ENCODE measurements around the gene NR3C2. TPM values are rescaled to one million over a fixed set of nuclear protein-coding genes. Genes with fewer than 3 reads are reported as not detected.
A peak's percentile ranks its signal among the peaks of the same experiment; 100 is the strongest.

Gene NR3C2
- polyA plus RNA-seq, 1 of the 3 experiments (the other 2 are of a cell fraction) = 0.02 TPM

- Histone ChIP-seq H3F3A (replicated peaks; ENCODE audit: insufficient read depth) (no peaks in the 10 kb centered on the region), H3K4me3 (ENCODE audit: low read depth in 2 of 2, low read length in 1 of 2) (no peak overlapping the region), H3K9ac (no peak overlapping the region), H3K27me3 (ENCODE audit: insufficient read depth) (no peaks in the 10 kb centered on the region), H3K4me1 (ENCODE audit: control insufficient read depth in 1 of 2, insufficient read depth in 2 of 2, low read depth in 1 of 2, low read length in 1 of 2) (peaks cover 0 to 9% of the 10 kb centered on the region in 2 experiments; a peak in 2 of 4 replicates), H4K20me1 (ENCODE audit: insufficient read depth) (no peaks in the 10 kb centered on the region), H2AFZ (ENCODE audit: low read depth) (no peak overlapping the region), H3K36me3 (replicated peaks in 1 of 2; ENCODE audit: control insufficient read depth in 1 of 2, insufficient read depth in 2 of 2, low read length in 1 of 2) (no peaks in the 10 kb centered on the region), H3K4me2 (no peak overlapping the region), H3K9me3 (no peaks in the 10 kb centered on the region), H3K79me2 (ENCODE audit: insufficient read depth) (no peaks in the 10 kb centered on the region), H3K27ac (ENCODE audit: low read depth in 2 of 2, low read length in 1 of 2) (no peak overlapping the region), H3K9me2 (no peaks in the 10 kb centered on the region)
- ChIA-PET POLR2A (no interaction called here), CTCF (interaction anchor here (0.9 kb wide), 1 partner anchor 73 kb away, joined by 4 read pairs; no protein-coding TSS in a partner anchor)
- 25% methylated on average over 3 of the region's 3 CpGs for whole genome bisulfite sequencing (ENCODE audit: low lambda C conversion rate)
- DNase-seq = no peak
- no peak for TF ChIP-seq SMC3 (IDR thresholded peaks at IDR 0.05; ENCODE audit: low read depth, low read length)
- no peak for TF ChIP-seq EZH2phosphoT487 (IDR thresholded peaks at IDR 0.05; ENCODE audit: borderline replicate concordance, low read depth)
- TF ChIP-seq RXRA (IDR thresholded peaks at IDR 0.05; ENCODE audit: borderline replicate concordance, low read depth) = no peak
- TF ChIP-seq, protein P1, sequence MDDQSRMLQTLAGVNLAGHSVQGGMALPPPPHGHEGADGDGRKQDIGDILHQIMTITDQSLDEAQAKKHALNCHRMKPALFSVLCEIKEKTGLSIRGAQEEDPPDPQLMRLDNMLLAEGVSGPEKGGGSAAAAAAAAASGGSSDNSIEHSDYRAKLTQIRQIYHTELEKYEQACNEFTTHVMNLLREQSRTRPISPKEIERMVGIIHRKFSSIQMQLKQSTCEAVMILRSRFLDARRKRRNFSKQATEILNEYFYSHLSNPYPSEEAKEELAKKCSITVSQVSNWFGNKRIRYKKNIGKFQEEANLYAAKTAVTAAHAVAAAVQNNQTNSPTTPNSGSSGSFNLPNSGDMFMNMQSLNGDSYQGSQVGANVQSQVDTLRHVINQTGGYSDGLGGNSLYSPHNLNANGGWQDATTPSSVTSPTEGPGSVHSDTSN (IDR thresholded peaks at IDR 0.05) = peak; percentile 42; the same call in 1 of the 2 replicates
- TF ChIP-seq EP300 (IDR thresholded peaks at IDR 0.05; ENCODE audit: borderline replicate concordance in 1 of 2, low read depth in 1 of 2, low read length in 1 of 2) = no peak
- no peak for TF ChIP-seq ELF1 (IDR thresholded peaks at IDR 0.05)
- no peak for TF ChIP-seq FOXM1 (IDR thresholded peaks at IDR 0.05; ENCODE audit: low read depth)
- 0 out of 2 replicates have a peak, but pooled peaks have one; percentile 29 for TF ChIP-seq MEF2A (IDR thresholded peaks at IDR 0.05; ENCODE audit: borderline replicate concordance, low read depth)
- TF ChIP-seq MXI1 (IDR thresholded peaks at IDR 0.05; ENCODE audit: low read depth, low read length) = no peak
- TF ChIP-seq, protein P2, sequence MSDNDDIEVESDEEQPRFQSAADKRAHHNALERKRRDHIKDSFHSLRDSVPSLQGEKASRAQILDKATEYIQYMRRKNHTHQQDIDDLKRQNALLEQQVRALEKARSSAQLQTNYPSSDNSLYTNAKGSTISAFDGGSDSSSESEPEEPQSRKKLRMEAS (IDR thresholded peaks at IDR 0.05; ENCODE audit: low read depth) = no peak
- TF ChIP-seq, protein P3, sequence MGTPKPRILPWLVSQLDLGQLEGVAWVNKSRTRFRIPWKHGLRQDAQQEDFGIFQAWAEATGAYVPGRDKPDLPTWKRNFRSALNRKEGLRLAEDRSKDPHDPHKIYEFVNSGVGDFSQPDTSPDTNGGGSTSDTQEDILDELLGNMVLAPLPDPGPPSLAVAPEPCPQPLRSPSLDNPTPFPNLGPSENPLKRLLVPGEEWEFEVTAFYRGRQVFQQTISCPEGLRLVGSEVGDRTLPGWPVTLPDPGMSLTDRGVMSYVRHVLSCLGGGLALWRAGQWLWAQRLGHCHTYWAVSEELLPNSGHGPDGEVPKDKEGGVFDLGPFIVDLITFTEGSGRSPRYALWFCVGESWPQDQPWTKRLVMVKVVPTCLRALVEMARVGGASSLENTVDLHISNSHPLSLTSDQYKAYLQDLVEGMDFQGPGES (IDR thresholded peaks at IDR 0.05; ENCODE audit: low read depth, low read length) = no peak
- TF ChIP-seq TCF12 (IDR thresholded peaks at IDR 0.05) = peak; percentile 71
- no peak for TF ChIP-seq RCOR1 (IDR thresholded peaks at IDR 0.05; ENCODE audit: low read length)
Observed at GRCh38 chr4:148211533-148211932, 230.7 kb downstream of the NR3C2 start.

- POLR2A ChIA-PET = no interaction called here
- DNase-seq = no peak
- no peak overlapping the region for H3K4me3 ChIP-seq (ENCODE audit: low read depth in 2 of 2, low read length in 1 of 2)
- TF ChIP-seq, protein P2 (IDR thresholded peaks at IDR 0.05; ENCODE audit: low read depth) = no peak
- TF ChIP-seq REST (IDR thresholded peaks at IDR 0.05; ENCODE audit: low read depth, low read length) (no peak), MXI1 (IDR thresholded peaks at IDR 0.05; ENCODE audit: low read depth, low read length) (no peak), YY1 (IDR thresholded peaks at IDR 0.05; ENCODE audit: low read depth) (no peak)
- no peaks in the 10 kb centered on the region for H3F3A ChIP-seq (replicated peaks; ENCODE audit: insufficient read depth)
- no peak overlapping the region for H2AFZ ChIP-seq (ENCODE audit: low read depth)
- H3K4me2 ChIP-seq = no peak overlapping the region
- no peak overlapping the region for H3K9ac ChIP-seq
- H3K9me3 ChIP-seq = no peaks in the 10 kb centered on the region
- H3K9me2 ChIP-seq = no peaks in the 10 kb centered on the region
- H3K27me3 ChIP-seq (ENCODE audit: insufficient read depth) = no peaks in the 10 kb centered on the region
- H3K27ac ChIP-seq (ENCODE audit: low read depth in 2 of 2, low read length in 1 of 2) = no peak overlapping the region
- CTCF ChIA-PET = interaction anchor here (0.9 kb wide), 1 partner anchor 74 kb away, joined by 4 read pairs; no protein-coding TSS in a partner anchor
- 59% methylated on average over 1 of the region's 1 CpG for WGBS (ENCODE audit: low lambda C conversion rate)
- H3K4me1 ChIP-seq (ENCODE audit: control insufficient read depth in 1 of 2, insufficient read depth in 2 of 2, low read depth in 1 of 2, low read length in 1 of 2) = peaks cover 0 to 9% of the 10 kb centered on the region in 2 experiments; a peak in 2 of 4 replicates
- H3K36me3 ChIP-seq (replicated peaks in 1 of 2; ENCODE audit: control insufficient read depth in 1 of 2, insufficient read depth in 2 of 2, low read length in 1 of 2) = no peaks in the 10 kb centered on the region
- no peaks in the 10 kb centered on the region for H4K20me1 ChIP-seq (ENCODE audit: insufficient read depth)
- no peaks in the 10 kb centered on the region for H3K79me2 ChIP-seq (ENCODE audit: insufficient read depth)
Observed at GRCh38 chr4:148210661-148211060, 231.6 kb downstream of the NR3C2 start.

All from SK-N-SH (cell line).